Thoracic aorta (tissue), 2 donors: ENCODE results near the gene ATF6B. TPM values are rescaled to one million over a fixed set of nuclear protein-coding genes. Genes with fewer than 3 reads are reported as not detected.
"Not testable (repeated sequence)": the region's sequence is repeated elsewhere in the genome, so short reads cannot be mapped to it uniquely, and the experiment has no call there.

ENCODE experiments used
- ATAC-seq: fragments of 150-250 bp; one replicate; pipeline ENCODE4 v1.8.0; 2017; ENCODE audit warnings: low read depth; ENCODE audit not compliant: insufficient number of reproducible peaks, low FRiP score
- DNase-seq: peaks from one replicate; pipeline ENCODE4 v3.0.0-alpha.2; 2020; ENCODE audit warnings: low spot score
- H3K27ac ChIP-seq, 2 donors: fragments of 200-600 bp; sonication (generic); 1 replicate in 1 of 2; 2 replicates in 1 of 2; pipeline ENCODE4 v1.5.1; 2016; ENCODE audit warnings: mild to moderate bottlenecking in 2 of 2, moderate library complexity in 2 of 2
- H3K27me3 ChIP-seq: fragments of 200-600 bp; sonication (generic); replicated peaks from 2 replicates; pipeline ENCODE4 v1.6.0; 2016; ENCODE audit warnings: mild to moderate bottlenecking; ENCODE audit not compliant: insufficient read depth
- H3K36me3 ChIP-seq: fragments of 200-600 bp; sonication (generic); one replicate; pipeline ENCODE4 v1.5.1; 2016
- H3K4me1 ChIP-seq, 2 donors: fragments of 200-600 bp; sonication (generic); 1 replicate in 1 of 2; 2 replicates in 1 of 2; pipeline versions ENCODE4 v1.5.1 to v1.6.0; 2016; ENCODE audit warnings: low read depth in 2 of 2, mild to moderate bottlenecking in 1 of 2; ENCODE audit not compliant: control insufficient read depth in 1 of 2
- H3K4me3 ChIP-seq: fragments of 200-600 bp; sonication (generic); 2 replicates; pipeline ENCODE4 v1.5.1; 2016; ENCODE audit warnings: mild to moderate bottlenecking
- H3K9me3 ChIP-seq: fragments of 200-600 bp; sonication (generic); 2 replicates; pipeline ENCODE4 v1.5.1; 2016
- total RNA-seq, 2 donors: library from RNA; depleted of rRNA; stranded (reverse); fragments of >200 nt; gene quantifications; one replicate each; pipeline versions ENCODE4 v1.1.0 to v1.2.3, GENCODE V29; 2016
- TF ChIP-seq, protein P1 (sequence below): fragments of 200-600 bp; sonication (generic); IDR thresholded peaks from one replicate; pipeline ENCODE4 v1.5.1; 2019; ENCODE audit warnings: antibody characterized with exemption

The ATF6B gene
- total RNA-seq, 2 donors from 2014 or later, result 38.2 to 60.9 TPM

DNA sequence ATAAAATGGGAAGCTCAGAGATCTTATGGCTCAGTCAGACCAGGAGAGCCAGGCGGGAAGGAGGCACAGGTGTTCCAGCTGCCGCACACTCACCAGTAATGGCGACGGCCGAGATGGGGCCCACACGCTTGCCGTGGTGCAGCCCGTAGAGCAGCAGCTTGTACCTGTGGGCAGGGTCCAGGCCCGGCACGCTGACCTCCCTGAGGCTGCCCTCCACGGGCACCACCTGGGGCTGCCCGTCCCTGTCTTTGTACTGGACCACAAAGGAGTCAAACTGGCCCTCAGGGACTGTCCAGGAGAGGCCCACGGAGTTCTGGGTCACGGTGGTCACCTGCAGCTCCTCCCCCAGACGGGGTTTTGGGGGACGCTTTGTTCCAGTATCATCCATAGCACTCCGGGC is 58.6 kb downstream of the ATF6B start:
- TF ChIP-seq, protein P1, sequence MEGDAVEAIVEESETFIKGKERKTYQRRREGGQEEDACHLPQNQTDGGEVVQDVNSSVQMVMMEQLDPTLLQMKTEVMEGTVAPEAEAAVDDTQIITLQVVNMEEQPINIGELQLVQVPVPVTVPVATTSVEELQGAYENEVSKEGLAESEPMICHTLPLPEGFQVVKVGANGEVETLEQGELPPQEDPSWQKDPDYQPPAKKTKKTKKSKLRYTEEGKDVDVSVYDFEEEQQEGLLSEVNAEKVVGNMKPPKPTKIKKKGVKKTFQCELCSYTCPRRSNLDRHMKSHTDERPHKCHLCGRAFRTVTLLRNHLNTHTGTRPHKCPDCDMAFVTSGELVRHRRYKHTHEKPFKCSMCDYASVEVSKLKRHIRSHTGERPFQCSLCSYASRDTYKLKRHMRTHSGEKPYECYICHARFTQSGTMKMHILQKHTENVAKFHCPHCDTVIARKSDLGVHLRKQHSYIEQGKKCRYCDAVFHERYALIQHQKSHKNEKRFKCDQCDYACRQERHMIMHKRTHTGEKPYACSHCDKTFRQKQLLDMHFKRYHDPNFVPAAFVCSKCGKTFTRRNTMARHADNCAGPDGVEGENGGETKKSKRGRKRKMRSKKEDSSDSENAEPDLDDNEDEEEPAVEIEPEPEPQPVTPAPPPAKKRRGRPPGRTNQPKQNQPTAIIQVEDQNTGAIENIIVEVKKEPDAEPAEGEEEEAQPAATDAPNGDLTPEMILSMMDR, result no peak
- DNase-seq (no peak), ATAC-seq (no peak)
- Histone ChIP-seq H3K4me3 (no peak overlapping the region), H3K36me3 (peaks cover 19% of the 10 kb centered on the region), H3K9me3 (no peaks in the 10 kb centered on the region), H3K4me1 (peaks cover 9 to 18% of the 10 kb centered on the region in 2 donors), H3K27me3 (no peaks in the 10 kb centered on the region), H3K27ac (no peak overlapping the region)

DNA sequence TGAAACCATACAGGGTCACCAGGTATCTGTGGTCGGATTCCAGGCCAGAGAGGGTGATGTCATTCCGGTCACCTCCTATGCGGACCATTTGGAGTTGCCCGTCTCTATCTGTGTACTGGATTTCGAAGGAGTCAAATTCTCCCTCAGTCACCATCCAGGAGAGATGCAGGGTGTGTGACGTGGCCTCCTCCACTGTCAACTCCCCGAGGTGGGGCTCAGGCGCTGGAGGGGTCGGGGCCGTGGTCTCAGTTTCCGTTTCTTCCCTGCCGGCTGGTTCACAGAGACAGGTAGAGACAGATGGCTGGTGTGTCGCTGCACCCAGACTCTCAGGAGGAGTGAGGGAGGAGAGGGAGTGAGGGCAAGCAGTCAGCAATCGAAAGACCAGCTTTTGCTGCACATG is 59.2 kb downstream of the ATF6B start:
- H3K27me3 ChIP-seq, result no peaks in the 10 kb centered on the region
- H3K27ac ChIP-seq, result no peak overlapping the region
- ATAC-seq (no peak), DNase-seq (no peak)
- H3K36me3 ChIP-seq, result peaks cover 25% of the 10 kb centered on the region
- TF ChIP-seq, protein P1, result no peak
- no peaks in the 10 kb centered on the region for H3K9me3 ChIP-seq
- peaks cover 9 to 18% of the 10 kb centered on the region in 2 donors for H3K4me1 ChIP-seq
- H3K4me3 ChIP-seq, result no peak overlapping the region

DNA sequence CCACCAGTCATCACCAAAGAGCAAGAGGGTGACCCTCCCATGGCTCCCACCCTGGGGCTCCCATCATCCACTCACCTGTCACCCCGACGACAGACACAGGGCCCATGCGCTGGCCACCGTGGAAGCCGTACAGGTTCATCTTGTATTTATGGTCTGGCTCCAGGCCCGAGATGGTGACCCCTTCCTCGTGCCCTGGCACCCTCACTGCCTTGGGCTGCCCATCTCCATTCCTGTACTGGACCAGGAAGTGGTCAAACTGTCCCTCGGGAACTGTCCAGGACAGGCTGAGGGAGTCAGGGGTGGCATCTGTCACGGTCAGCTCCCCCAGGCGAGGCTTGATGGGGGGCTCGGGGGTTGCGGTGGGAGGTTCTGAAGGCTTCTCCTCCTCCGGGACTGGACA is 59.7 kb downstream of the ATF6B start:
- H3K4me1 ChIP-seq, result peaks cover 9 to 18% of the 10 kb centered on the region in 2 donors
- not testable (repeated sequence) for H3K9me3 ChIP-seq, ATAC-seq, DNase-seq, H3K27me3 ChIP-seq, H3K4me3 ChIP-seq, H3K27ac ChIP-seq
- peaks cover 25% of the 10 kb centered on the region for H3K36me3 ChIP-seq

DNA sequence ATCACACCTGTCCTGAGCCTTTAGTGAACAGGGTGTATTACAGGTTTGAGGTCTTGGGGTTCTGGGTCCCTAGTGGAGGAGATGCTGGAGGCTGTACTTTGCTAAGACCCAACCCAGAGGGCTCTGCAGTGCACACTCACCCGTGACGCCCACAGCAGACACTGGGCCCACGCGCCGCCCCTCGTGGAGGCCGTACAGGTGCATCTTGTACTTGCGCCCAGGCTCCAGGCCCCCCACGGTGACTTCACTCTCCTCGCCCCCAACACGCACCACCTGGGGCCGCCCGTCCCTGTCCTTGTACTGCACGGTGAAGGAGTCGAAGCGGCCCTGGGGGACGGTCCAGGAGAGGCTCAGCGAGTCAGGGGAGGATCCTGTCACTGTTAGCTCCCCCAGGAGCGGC is 60.5 kb downstream of the ATF6B start:
- H3K27ac ChIP-seq, DNase-seq, H3K9me3 ChIP-seq, H3K27me3 ChIP-seq, H3K4me3 ChIP-seq, ATAC-seq: not testable (repeated sequence)
- Histone ChIP-seq H3K4me1 (peaks cover 9 to 18% of the 10 kb centered on the region in 2 donors), H3K36me3 (peaks cover 23% of the 10 kb centered on the region)

Other genes with a start within 250 kb of the ATF6B start
- 1 to 10 TPM in 1 of 2 donors, not detected in 1; 5.8 TPM for gene SLC44A4, start 249.2 kb downstream of the ATF6B start, total RNA-seq
- 10 to 100 TPM; 19.5 to 33.2 TPM for gene EHMT2, start 230.5 kb downstream of the ATF6B start, total RNA-seq
- 1 to 10 TPM in 1 of 2 donors, not detected in 1; 1.6 TPM for gene ZBTB12, start 226.2 kb downstream of the ATF6B start, total RNA-seq
- 10 to 100 TPM; 13.8 to 40.2 TPM for gene C2, start 200.5 kb downstream of the ATF6B start, total RNA-seq
- gene CFB, start 182.2 kb downstream of the ATF6B start, total RNA-seq, result 100 to 1,000 TPM in 1 of 2 donors, 10 to 100 TPM in 1; 55.2 to 142 TPM
- gene NELFE, start 169.3 kb downstream of the ATF6B start, total RNA-seq, result 10 to 100 TPM; 62.4 to 69.3 TPM
- gene SKIC2, start 169.1 kb downstream of the ATF6B start, total RNA-seq, result 10 to 100 TPM; 37.7 to 73.0 TPM
- 10 to 100 TPM; 14.1 to 45.4 TPM for gene DXO, start 156.1 kb downstream of the ATF6B start, total RNA-seq
- 100 to 1,000 TPM in 1 of 2 donors, 10 to 100 TPM in 1; 30.2 to 162 TPM for gene C4A, start 146.2 kb downstream of the ATF6B start, total RNA-seq
- gene C4B, start 113.5 kb downstream of the ATF6B start, total RNA-seq, result 100 to 1,000 TPM in 1 of 2 donors, 10 to 100 TPM in 1; 44.3 to 108 TPM
- 1 to 10 TPM in 1 of 2 donors, not detected in 1; 2.4 TPM for gene CYP21A2, start 89.8 kb downstream of the ATF6B start, total RNA-seq
- 100 to 1,000 TPM; 194 to 210 TPM for gene TNXB, start 18.9 kb downstream of the ATF6B start, total RNA-seq
- 1 to 10 TPM in 1 of 2 donors, under 1 TPM in 1; 0.41 to 3.2 TPM for gene FKBPL, start 2.0 kb upstream of the ATF6B start, total RNA-seq
- gene PRRT1, start 23.7 kb upstream of the ATF6B start, total RNA-seq, result 1 to 10 TPM; 3.8 to 6.8 TPM
- 10 to 100 TPM; 21.8 to 42.0 TPM for gene PPT2, start 25.9 kb upstream of the ATF6B start, total RNA-seq
- gene EGFL8, start 36.3 kb upstream of the ATF6B start, total RNA-seq, result 10 to 100 TPM; 13.8 to 16.2 TPM
- gene AGPAT1, start 47.8 kb upstream of the ATF6B start, total RNA-seq, result 10 to 100 TPM; 43.0 to 53.1 TPM
- gene RNF5, start 50.2 kb upstream of the ATF6B start, total RNA-seq, result 10 to 100 TPM; 63.5 to 68.4 TPM
- gene AGER, start 56.0 kb upstream of the ATF6B start, total RNA-seq, result 1 to 10 TPM; 1.8 to 3.8 TPM
- 10 to 100 TPM; 35.7 to 59.4 TPM for gene PBX2, start 62.0 kb upstream of the ATF6B start, total RNA-seq
- 10 to 100 TPM; 11.9 to 22.2 TPM for gene GPSM3, start 64.4 kb upstream of the ATF6B start, total RNA-seq
- 10 to 100 TPM; 23.6 to 26.0 TPM for gene NOTCH4, start 95.8 kb upstream of the ATF6B start, total RNA-seq
- not detected for gene TSBP1, start 243.7 kb upstream of the ATF6B start, total RNA-seq